Activated T-helper 9 cell treated with anti-CD3 and anti-CD28 coated beads, Interleukin-2, amount 50 U/mL, for 16 hours (primary cell): ENCODE results near the gene PIM3.
A peak's percentile ranks its signal among the peaks of the same experiment; 100 is the strongest.

Experiments used
- DNase-seq: peaks from one replicate; pipeline ENCODE4 v3.0.0-alpha.2; 2020; ENCODE audit warnings: low read depth

PIM3 gene

GRCh38 chr22:49960159-49961004 is at the start of gene PIM3:
Gene PIM3, plus strand, starts transcription at chr22:49960772. Its CDS starts 176 bp downstream, at chr22:49960948.
- peak; percentile 91 for DNase-seq

- no peak for DNase-seq
Observed at GRCh38 chr22:49911881-49912625, 48.5 kb upstream of the PIM3 start.

DNA sequence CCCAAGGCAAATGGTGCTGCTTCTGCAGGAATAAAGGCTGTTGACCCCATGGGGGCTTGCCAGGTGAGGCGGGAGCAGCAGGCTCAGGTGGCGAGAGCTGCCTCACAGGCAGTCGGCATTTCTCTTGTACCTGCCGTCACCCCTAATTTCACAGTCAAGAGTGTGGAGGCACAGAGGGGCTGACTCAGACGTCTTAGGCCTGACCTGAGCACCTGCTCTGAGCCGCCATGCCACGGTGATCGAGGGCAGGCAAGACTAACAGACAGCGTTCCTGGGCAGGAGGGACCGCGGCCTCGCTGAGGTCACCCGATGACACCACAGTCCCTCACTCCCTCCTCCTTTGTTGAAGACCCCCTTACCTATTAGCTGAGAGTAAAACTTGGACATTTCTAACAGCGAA is 47.5 kb upstream of the PIM3 start:
- no peak for DNase-seq

GRCh38 chr22:49913446-49913845 is 47.1 kb upstream of the PIM3 start:
- DNase-seq, result no peak

DNA sequence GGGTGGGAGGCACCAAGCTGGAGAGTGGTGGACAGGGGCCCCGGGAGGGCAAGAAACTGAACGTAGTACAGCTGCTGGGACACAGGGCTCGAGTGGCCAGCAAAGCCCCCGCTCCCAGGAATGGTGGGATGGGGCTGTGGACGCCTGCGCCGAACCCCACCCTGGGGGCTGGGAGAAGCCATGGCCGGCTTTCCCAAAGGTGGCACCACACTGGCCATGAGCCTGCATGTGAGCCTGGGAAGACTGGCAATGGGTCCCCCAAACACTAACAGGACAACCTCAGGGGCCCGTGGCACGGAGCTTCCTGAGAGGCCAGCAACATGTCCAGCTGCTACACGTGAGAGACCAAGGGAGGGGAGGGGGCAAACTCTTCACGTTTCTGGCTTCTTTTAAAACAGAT is 46.3 kb upstream of the PIM3 start:
- DNase-seq, result no peak

GRCh38 chr22:49915610-49916009 is 45.0 kb upstream of the PIM3 start:
- no peak for DNase-seq

GRCh38 chr22:49916831-49917230 is 43.7 kb upstream of the PIM3 start:
- DNase-seq, result no peak

DNA sequence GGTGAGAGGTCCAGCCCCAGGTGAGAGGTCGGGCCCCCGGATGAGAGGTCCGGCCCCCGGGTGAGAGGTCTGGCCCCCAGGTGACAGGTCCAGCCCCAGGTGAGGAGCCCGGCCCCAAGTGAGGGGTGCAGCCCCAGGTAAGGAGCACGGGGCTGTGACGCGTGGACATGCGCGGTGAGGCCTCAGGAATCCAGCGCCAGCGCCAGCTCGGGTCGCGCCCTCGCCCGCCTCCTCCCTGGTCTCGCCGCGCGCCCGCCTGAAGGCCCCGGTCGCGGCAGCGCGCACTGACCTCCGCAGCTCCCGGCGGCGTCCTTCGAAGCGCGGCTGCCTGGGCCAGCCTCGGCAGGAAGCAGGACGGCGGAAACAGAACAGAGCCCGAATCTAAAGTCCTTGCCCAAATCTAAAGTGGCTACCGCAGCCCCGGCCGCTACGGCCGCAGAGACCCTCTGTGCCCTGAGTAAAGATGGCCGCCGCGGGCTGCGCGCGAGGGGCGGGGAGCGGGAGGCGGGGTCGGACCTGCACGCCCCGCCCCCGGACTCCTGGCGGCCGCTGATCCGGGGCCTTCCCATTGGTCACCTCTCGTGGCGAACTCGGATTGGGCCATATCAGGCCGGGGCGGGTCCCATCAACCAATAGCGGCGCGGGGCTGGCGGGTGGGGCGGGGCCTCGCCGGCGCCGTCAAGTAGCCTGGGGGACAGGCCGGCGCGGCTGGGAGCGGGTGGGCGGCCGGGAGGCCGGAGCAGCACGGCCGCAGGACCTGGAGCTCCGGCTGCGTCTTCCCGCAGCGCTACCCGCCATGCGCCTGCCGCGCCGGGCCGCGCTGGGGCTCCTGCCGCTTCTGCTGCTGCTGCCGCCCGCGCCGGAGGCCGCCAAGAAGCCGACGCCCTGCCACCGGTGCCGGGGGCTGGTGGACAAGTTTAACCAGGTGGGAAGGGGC is 42.3 kb upstream of the PIM3 start, which contains the start of the genes ALG12 and CRELD2:
Gene ALG12 (minus strand): TSS at position 465 of the 937 bp plus-strand sequence. CDS start 4,673 bp downstream, outside the sequence.
Gene CRELD2 (plus strand): TSS at position 661 of the 937 bp plus-strand sequence. CDS start 136 bp downstream, at position 797.
- peak; percentile 98 for DNase-seq

GRCh38 chr22:49918911-49919881 is 41.4 kb upstream of the PIM3 start:
- no peak for DNase-seq

- DNase-seq, result no peak
Observed at GRCh38 chr22:49920859-49921258, 39.7 kb upstream of the PIM3 start.

DNA sequence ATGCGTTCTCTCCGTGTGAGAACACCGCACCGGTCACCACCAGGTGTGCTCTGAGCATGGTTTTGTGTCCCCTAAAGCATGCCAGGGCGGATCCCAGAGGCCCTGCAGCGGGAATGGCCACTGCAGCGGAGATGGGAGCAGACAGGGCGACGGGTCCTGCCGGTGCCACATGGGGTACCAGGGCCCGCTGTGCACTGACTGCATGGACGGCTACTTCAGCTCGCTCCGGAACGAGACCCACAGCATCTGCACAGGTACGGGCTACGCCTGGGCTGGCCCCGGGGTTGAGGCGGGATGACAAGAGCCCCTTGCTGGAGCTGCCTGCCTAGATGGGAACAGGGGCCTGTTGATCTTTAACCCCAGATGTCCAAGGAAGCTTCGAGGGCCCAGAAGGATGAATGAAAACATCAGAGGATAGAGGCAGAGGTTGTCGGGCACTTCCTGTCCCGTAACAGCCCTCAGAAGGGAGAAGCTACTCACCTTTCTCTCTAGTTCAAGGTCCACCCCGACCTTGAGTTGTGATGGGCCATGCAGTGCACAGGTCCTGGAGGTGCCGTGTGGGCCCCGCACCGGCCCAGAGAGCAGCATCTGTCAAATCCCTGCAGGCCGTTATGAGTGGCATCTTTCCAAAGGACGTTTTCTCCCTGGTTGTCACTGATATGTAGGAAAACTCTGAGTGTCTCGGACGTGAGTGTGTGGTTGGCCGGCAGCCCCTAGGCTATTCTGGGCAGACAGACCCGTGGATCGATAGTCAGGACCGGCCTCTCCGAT is 38.9 kb upstream of the PIM3 start:
- no peak for DNase-seq

DNA sequence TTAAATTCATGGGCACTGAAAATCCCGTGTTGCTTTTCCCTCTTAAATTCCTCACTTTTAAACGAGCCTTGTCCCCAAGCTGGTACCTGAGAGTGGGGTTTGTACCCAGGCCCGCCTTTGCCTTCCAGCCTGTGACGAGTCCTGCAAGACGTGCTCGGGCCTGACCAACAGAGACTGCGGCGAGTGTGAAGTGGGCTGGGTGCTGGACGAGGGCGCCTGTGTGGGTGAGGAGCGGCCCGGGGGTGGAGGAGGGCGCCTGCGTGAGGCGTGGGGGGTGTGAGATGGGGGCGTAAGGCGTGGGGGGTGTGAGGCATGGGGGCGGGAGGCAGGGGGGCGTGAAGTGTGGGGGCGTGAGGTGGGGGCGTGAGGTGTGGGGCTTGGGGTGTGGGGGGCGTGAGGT is 38.1 kb upstream of the PIM3 start:
- DNase-seq, result no peak

- no peak for DNase-seq
Observed at GRCh38 chr22:49922926-49923325, 37.6 kb upstream of the PIM3 start.

DNA sequence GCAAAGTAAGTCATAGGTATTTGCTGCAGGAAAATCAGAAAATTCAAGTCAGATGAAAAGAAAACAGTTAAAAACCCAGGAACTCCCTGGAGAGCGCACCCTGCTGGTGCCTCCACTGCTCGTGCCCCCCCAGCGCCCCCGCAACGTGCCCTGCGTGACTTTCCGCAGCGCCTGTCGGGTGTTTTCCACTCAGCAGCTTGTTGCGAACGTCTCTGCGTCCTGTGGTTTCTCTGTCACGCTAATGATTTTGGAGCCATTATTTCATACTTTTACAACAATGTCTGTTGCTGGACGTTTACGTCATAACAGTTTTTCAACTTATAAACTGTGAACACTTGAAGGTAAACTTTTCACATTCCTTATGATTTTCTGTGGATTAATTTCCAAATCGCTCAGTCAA is 37.1 kb upstream of the PIM3 start:
- DNase-seq, result no peak

DNA sequence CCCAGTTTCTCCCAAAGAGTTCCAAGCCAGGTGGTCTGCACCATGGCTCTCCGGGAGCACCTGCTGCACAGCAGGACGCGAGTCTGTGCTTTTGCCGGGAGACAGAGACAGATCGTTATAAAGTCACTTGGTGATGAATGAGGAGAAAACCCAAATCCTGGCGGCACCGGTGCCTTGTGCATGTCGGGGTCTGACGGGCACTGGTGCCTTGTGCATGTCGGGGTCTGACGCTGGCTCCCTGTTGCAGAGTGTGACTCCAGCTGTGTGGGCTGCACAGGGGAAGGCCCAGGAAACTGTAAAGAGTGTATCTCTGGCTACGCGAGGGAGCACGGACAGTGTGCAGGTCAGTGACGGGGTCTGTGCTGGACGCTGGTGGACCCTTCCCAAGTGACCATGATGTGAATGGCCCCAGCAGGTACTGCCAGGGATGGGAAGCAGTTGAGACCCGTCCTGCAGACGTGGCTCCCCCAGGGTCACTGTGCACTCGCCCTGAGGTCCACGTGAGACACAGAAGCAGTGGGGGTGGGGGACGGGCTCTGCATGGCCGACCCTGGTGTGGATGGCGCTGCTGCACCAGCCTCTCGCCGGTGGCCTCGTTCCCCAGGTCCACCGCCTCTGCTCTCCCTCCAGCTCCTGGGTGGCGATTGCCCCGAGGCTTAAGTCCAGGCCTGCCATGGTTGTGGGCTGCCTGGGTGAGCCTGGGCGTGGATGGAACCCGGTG is 36.3 kb upstream of the PIM3 start:
- DNase-seq, result no peak

GRCh38 chr22:49925525-49926128 is 34.9 kb upstream of the PIM3 start:
- DNase-seq, result peak; percentile 61

GRCh38 chr22:49926916-49927315 is 33.7 kb upstream of the PIM3 start:
- DNase-seq, result no peak

- DNase-seq, result no peak
Observed at GRCh38 chr22:49927483-49928184, 32.9 kb upstream of the PIM3 start.
